ENCODE data around the gene MVB12B.

The MVB12B gene

DNA sequence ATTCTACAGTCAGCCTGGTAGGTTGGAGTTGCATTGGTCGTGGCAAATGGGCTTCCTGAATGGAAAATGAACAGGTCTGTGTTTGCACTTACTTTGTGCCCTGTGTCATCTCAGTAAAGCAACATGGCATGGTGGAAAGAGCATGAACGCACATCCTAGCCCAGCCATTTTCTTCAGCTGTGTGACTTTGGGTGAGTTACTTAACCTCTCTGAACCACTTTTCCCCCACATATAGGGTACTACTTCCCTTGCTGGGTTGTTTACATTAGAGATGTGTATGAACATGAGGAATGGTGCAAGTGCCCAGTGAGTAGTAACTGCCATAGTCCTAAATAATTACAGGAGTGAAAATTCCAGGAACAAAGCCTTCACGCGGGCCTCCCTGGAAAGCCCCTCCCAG is 83.6 kb downstream of the MVB12B start:
- no peak for DNase-seq

DNA sequence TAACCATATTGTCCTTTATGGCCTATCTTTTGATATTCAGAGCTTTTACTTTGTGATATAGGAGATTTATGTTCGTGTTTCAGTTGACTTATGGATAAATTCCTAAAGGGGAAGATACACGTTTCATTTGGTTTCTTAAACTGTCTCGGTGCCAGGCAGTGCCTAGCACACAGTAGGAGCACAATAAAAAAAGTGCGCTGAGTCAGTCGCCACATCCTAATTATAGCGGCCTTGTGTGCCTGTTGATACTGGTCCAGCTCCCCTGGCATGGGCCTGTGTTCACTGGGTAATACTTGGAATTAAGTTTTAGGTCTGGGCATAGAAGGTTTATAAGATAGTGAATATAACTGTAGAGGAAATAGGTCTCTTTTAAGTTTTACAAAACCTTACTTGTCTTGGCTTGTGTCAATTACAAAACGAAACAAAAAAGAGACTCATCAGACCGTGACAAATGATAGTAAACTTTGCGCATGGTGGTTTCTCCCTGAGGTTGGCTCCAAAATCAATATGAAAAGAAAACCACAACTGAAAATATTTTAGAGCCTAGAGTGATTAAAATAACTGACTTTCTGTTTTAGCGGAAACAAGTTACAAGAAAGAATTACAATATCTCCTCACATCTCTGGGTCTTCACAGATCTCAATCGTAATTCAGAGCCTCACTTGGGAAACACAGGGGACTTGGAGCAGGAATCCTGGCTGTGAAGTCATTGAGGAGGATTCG is 84.8 kb downstream of the MVB12B start:
- DNase-seq = no peak

GRCh38 chr9:126411948-126412284 is 85.3 kb downstream of the MVB12B start:
- no peak for DNase-seq

- DNase-seq = no peak
These were observed 86.3 kb downstream of the MVB12B start for GRCh38 chr9:126412905-126413304.

GRCh38 chr9:126413391-126414068 is 86.9 kb downstream of the MVB12B start:
- DNase-seq = no peak

DNA sequence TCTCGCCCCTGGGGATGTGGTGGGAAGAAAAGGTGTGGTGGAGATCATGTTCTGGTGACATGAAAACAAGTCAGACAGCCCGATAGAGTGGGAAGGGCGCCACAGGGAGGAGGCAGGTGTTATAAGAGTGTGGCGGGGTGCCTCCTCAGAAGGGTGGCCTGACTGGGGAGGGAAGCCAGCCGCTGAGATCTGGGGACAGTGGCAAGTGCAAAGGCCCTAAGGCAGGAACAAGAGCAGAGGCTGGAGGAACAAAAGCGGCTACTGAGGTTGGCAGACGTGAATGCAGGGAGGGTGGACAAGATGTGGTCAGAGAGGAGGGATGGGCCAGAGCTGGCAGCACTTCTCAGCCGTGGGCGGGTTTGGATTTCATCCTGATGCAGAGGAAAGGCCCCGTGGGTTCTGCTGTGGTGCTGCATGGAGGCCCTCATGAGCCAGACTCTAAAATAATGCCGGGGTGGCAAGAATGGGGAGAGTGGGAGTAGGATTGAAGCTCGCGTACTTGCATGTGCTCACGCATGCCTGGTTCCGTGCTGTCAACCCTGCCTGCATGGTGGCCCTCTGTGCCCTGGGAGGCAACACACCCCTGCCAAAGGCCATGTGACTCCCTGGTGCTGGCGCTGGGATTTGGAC is 89.2 kb downstream of the MVB12B start:
- DNase-seq = no peak

GRCh38 chr9:126417043-126417442 is 90.4 kb downstream of the MVB12B start:
- DNase-seq = no peak

- no peak for DNase-seq
These were observed 91.1 kb downstream of the MVB12B start for GRCh38 chr9:126417684-126418083.

DNA sequence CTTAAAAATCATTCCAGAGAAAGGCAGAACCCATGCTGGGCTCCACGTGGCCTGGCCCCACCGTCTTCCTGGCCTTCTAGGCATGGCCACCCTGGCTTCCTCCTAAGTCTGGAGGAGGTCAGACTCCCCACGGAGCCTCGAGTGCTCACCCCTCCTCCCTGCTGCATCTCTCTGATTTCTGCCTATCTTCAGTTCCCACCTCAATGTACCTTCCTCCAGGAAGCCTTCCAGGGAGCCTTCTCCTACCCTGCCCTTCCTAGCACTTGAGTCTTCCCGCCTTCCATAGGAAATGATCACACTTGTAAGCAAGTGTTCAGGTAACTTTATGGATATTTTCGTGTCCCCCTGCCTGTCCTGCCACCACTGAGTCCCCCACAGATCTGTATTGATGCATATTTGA is 92.0 kb downstream of the MVB12B start:
- DNase-seq = no peak

DNA sequence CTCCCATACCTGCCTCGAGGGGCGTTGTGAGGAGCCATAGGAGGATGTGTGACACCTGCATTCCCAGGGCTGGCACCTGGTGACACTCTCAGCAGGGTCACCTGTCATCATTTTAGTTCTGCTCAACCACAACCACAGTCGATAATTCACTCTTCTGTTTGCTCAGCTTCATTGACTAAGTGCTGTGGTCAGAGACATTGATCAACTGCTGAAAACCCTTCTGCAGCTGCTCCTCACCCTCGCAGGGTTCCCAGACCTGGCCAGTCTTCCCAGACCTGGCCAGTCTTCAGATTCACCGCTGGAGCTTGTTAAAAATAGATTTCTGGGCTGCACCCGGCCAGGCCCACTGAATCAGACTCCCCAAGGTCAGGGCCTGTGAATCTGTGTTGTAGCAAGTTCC is 92.8 kb downstream of the MVB12B start:
- no peak for DNase-seq

GRCh38 chr9:126420135-126420534 is 93.5 kb downstream of the MVB12B start:
- no peak for DNase-seq

GRCh38 chr9:126420643-126421564 is 94.3 kb downstream of the MVB12B start:
- no peak for DNase-seq

DNA sequence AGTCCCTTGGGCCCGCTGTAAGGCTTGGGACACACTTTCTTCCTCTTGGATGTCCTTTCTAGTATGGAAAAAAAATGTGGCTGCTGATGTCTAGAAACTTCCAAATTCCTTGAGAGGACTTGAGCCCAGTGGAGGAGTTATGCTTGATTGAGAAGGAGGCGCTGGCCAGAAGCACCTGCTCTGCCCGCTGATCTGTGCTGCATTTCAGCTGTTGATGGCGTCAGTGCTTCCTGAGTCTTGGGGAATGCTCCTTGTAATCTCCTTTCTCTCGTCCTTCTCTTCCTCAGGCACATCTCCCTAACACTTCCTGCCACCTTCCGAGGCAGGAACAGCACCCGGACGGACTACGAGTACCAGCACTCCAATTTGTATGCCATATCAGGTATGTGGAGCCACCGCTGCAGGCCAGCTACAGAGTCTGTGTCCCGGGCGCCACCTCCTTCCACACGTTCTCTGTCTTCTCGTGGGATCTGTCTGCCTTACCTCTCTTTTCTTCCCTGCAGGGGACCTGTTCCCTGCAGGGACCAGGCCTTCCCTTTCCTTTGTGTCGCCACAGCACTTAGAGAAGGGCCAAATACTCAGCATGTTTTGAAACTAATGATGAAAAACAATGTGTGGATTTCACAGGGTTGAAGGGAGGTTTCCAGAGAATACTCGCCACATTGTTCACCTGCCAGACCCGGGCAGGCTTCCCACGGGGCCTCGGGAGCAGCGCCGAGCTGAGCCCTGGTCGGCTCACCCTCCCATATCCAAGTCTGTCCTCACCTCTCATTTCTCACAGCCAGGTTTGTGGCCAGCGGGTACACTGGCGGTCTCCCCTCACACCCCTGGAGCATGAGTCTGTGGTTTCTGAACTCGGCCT is 95.2 kb downstream of the MVB12B start:
- DNase-seq = no peak

GRCh38 chr9:126423142-126423915 is 96.7 kb downstream of the MVB12B start:
- no peak for DNase-seq

DNA sequence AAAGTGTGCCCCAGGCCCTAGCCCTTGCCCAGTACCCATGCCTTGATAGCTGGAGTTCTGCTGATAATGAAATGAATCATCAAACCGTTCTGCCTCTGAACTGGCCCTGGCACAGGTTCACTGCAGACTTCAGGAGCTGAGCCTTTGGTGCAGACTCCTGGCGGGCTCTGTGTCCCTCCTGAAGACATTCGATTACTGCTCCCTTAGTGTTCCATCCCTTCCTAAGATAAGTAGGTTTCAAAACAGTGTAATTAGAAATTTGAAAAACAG is 97.2 kb downstream of the MVB12B start:
- no peak for DNase-seq

DNA sequence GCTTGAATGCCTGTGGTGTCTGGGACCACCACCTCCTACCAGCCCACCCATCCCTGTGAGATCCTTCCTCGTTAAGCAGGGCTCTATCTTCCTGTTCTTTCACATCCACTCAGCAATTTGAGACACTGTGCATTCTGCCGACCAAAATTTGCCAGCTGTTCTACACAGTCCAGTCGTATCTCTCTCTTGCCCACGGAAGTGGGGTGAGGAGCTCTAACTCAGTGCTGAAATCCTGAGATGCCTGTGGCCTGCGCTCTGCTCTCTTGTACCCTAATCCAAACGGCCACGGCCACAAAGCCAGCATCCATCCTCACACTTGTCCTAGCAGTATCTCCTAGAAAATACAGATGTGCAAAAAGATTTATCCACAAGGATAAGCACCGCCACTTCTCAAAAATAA is 97.9 kb downstream of the MVB12B start:
- no peak for DNase-seq

DNA sequence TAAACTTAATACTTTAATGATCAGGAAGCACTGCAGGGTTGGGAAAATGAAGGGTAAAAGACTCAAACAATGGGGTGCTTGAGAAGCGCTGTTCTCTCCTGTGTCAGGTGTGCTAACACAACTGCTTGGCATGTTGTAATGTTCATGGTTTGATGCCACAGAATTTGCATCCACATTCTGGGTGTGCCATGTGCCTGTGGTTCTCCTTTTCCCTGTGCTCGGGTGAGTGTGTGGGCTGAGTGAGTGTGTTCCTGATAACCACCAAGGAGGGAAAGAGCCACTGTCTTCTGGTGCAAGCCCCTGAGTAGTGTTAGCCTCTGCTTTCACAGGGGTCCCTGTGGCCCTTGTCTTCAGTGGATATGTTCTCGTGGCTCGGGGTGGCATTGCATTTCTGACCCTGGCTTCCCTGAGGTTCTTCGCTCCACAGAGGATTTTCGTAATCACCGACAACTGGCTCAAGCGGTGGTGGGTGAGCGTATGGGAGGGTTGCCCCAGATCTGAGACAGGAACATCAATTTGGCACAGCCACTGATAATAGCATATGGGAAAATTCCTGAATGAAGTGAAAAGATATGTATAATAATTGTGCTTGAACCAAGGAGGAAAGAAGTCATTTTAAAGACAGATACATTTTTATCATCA is 102.0 kb downstream of the MVB12B start:
- no peak for DNase-seq

DNA sequence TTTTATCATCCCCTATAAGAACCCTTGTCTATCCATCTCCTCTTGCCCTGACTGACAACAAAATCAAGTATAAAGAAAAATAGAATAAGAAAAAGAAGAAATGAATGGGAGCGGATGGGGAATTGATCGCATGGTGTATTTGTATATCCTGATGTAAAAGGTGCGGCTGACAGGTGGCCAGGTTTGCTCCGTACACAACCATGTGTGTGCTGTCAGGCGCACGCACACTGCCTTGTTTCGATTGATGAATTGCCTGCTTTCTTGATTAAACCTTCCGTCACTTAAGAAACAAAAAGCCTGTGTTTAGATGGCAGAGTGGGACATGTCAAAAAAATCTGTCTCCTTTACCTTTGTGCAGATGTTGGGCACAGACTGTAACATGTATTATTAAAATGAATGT is 102.6 kb downstream of the MVB12B start:
- DNase-seq = no peak

DNA sequence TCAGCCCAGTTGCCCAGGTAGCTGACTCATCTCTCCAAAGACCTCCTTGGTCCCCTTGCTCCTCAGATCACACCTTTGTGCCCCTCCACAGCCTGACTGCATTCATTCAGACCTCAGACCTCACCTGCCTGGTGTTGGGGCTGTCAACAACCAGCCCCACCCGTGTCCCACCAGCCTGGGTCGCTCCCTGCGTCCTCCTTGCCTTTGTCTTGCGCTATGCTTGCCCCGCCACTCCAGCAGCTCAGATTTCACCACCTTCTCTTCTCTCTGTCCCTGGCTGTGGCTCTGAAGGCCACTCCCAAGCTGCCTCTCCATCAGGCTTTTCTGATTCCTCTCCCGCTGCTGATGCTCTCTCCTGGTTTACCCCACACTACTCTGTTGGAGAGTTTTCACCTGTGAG is 103.5 kb downstream of the MVB12B start:
- DNase-seq = no peak

- DNase-seq = no peak
These were observed 104.6 kb downstream of the MVB12B start for GRCh38 chr9:126431077-126431742.

DNA sequence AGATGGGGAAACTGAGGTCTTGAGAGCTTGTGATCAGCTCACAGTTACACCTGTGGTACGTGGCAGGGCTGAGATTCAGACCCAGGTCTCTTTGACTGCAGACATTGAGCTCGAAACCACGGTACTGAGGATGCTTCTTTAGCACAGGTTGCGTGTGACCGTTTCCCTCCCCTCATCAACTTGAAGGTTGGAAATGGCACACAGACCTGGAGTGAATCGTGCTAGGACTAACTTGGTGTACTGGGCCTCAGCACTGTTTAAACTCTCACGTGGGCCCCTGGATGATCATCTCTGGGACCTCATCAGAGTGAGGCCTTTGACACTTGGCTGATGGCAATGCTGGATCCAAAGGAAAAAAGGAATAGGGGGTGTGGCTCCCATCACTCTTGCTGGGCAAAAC is 106.0 kb downstream of the MVB12B start:
- no peak for DNase-seq
